ENCODE measurements around the gene DENND2A. TPM values are rescaled to one million over a fixed set of nuclear protein-coding genes. Genes with fewer than 3 reads are reported as not detected.

The DENND2A gene
- total RNA-seq, 1 experiment from 2014 or later = 7.3 TPM

- H3K27ac Mint-ChIP-seq = no peak overlapping the region
- no CpG with 5 or more reads among the region's 10 CpGs for WGBS (ENCODE audit: extremely low coverage, insufficient read length, low lambda C conversion rate)
- H2BK20ac ChIP-seq (ENCODE audit: low read depth, low read length, poor library complexity, severe bottlenecking) = no peak overlapping the region
- H2BK120ac ChIP-seq (ENCODE audit: low read depth, low read length, poor library complexity, severe bottlenecking) = no peak overlapping the region
- H3K79me1 ChIP-seq (ENCODE audit: insufficient read depth, low read depth, low read length, poor library complexity, severe bottlenecking) = no peaks in the 10 kb centered on the region
- no peak overlapping the region for H3K18ac ChIP-seq (ENCODE audit: insufficient read length, low read depth, low read length)
- H3K9ac ChIP-seq (ENCODE audit: extremely low read depth, insufficient read length, low read length) = no peak overlapping the region
- H3K56ac ChIP-seq (ENCODE audit: insufficient read length, low read depth, low read length) = no peak overlapping the region
- no peak overlapping the region for H3K4ac ChIP-seq (ENCODE audit: low read depth, low read length)
- no peak overlapping the region for H3K4me3 Mint-ChIP-seq
- no peaks in the 10 kb centered on the region; the same call in 1 of the 2 replicates for H3K4me1 ChIP-seq (ENCODE audit: insufficient read depth, low read length)
- H3K4me2 ChIP-seq (ENCODE audit: insufficient read depth, insufficient read length, low read length) = no peak overlapping the region
- H3K27me3 Mint-ChIP-seq (ENCODE audit: low read depth) = no peaks in the 10 kb centered on the region
- H3K9me3 ChIP-seq (ENCODE audit: control insufficient read depth, low read depth, low read length) = no peaks in the 10 kb centered on the region
- H3K23me2 ChIP-seq (ENCODE audit: insufficient read length, low read depth, low read length, poor library complexity, severe bottlenecking) = no peaks in the 10 kb centered on the region
- H3K4me1 Mint-ChIP-seq = peaks cover 12 to 21% of the 10 kb centered on the region in 2 experiments
- no peak overlapping the region for H3T11ph ChIP-seq (ENCODE audit: low read length)
- H4K5ac ChIP-seq (ENCODE audit: insufficient read length, low read depth, low read length) = no peak overlapping the region
- no peak overlapping the region for H4K91ac ChIP-seq (ENCODE audit: insufficient read length, low read depth, low read length)
- H2AFZ ChIP-seq (ENCODE audit: low read length) = no peak overlapping the region
- H2BK15ac ChIP-seq (ENCODE audit: low read depth, low read length) = no peak overlapping the region
- H3K23ac ChIP-seq (ENCODE audit: insufficient read length, low read depth, low read length) = no peak overlapping the region
- no peaks in the 10 kb centered on the region for H3K27me3 ChIP-seq (ENCODE audit: insufficient read depth, low read length)
- H3K27ac ChIP-seq (ENCODE audit: insufficient read length, low read depth, low read length) = no peak overlapping the region
- H3K79me2 ChIP-seq (ENCODE audit: insufficient read depth, low read length) = no peaks in the 10 kb centered on the region
- H3K14ac ChIP-seq (ENCODE audit: insufficient read depth, low read length) = no peak overlapping the region
- H2BK5ac ChIP-seq (ENCODE audit: insufficient read length, low read length) = no peak overlapping the region
- TF ChIP-seq CTCF (conservative IDR thresholded peaks at IDR 0.05) = no peak
- DNase-seq = no peak
- no peak overlapping the region for H4K8ac ChIP-seq (replicated peaks; ENCODE audit: insufficient read length, low read depth, low read length)
- H2AK5ac ChIP-seq (ENCODE audit: insufficient read length, low read length) = no peak overlapping the region
- no peak overlapping the region for H2BK12ac ChIP-seq (ENCODE audit: insufficient read length, low read depth, low read length)
- no peaks in the 10 kb centered on the region for H3K9me3 Mint-ChIP-seq
- no peaks in the 10 kb centered on the region; a peak in 1 of 7 replicates for H3K36me3 Mint-ChIP-seq (ENCODE audit: insufficient read depth in 1 of 3, low read depth in 3 of 3)
- H4K20me1 ChIP-seq (ENCODE audit: control insufficient read depth, insufficient read depth, insufficient read length) = no peaks in the 10 kb centered on the region
These were observed 89.0 kb downstream of the DENND2A start for GRCh38 chr7:140551355-140552239.
